GM19238 (cell line): ENCODE measurements around the gene RTF1.

Source experiments
- DNase-seq: peaks from one replicate; pipeline ENCODE4 v3.0.0; 2011; ENCODE audit warnings: low spot score; ENCODE audit not compliant: insufficient read length

Gene RTF1

GRCh38 chr15:41504751-41505492, 88.0 kb downstream of the RTF1 start:
- DNase-seq, result no peak

- DNase-seq, result no peak
Observed at GRCh38 chr15:41505776-41506175, 88.9 kb downstream of the RTF1 start.

- no peak for DNase-seq
Observed at GRCh38 chr15:41506796-41507341, 90.0 kb downstream of the RTF1 start.

GRCh38 chr15:41507820-41508290, 91.0 kb downstream of the RTF1 start:
- no peak for DNase-seq

- DNase-seq, result no peak
Observed at GRCh38 chr15:41510728-41511127, 93.8 kb downstream of the RTF1 start.

GRCh38 chr15:41511331-41511898, 94.5 kb downstream of the RTF1 start:
- no peak for DNase-seq

- no peak for DNase-seq
Observed at GRCh38 chr15:41511899-41512369, 95.0 kb downstream of the RTF1 start.

GRCh38 chr15:41512512-41512939, 95.6 kb downstream of the RTF1 start:
- DNase-seq, result no peak

GRCh38 chr15:41512940-41513505, 96.1 kb downstream of the RTF1 start:
- DNase-seq, result peak; percentile 62

- peak; percentile 41 for DNase-seq
Observed at GRCh38 chr15:41513506-41514227, 96.8 kb downstream of the RTF1 start, which contains the start of gene LTK. TSS of gene LTK (minus strand) at chr15:41513827. CDS start at chr15:41513709, 118 bp downstream.

- DNase-seq, result no peak
Observed at GRCh38 chr15:41517895-41518449, 101.1 kb downstream of the RTF1 start.

- DNase-seq, result no peak
Observed at GRCh38 chr15:41520636-41521035, 103.7 kb downstream of the RTF1 start.

- DNase-seq, result no peak
Observed at GRCh38 chr15:41521614-41522013, 104.7 kb downstream of the RTF1 start.

GRCh38 chr15:41523097-41523496, 106.2 kb downstream of the RTF1 start:
- no peak for DNase-seq

GRCh38 chr15:41530363-41530956, 113.6 kb downstream of the RTF1 start:
- DNase-seq, result no peak
